GM12878 (cell line): ENCODE results near the gene RGS16. TPM values are rescaled to one million over a fixed set of nuclear protein-coding genes. Genes with fewer than 3 reads are reported as not detected.

Source experiments
- ATF2 ChIP-seq: IDR thresholded peaks from 2 replicates; pipeline ENCODE4 v1.6.1; 2012; ENCODE audit warnings: low read length, inconsistent platforms
- BACH1 ChIP-seq: fragments of 450-650 bp; IDR thresholded peaks from 2 replicates; pipeline ENCODE4 v1.6.1; 2017; ENCODE audit warnings: mild to moderate bottlenecking, borderline replicate concordance
- BCL11A ChIP-seq: IDR thresholded peaks from 2 replicates; pipeline ENCODE4 v1.6.1; 2011; ENCODE audit warnings: low read depth, low read length
- BRCA1 ChIP-seq: IDR thresholded peaks from 2 replicates; pipeline ENCODE4 v1.6.1; 2011; ENCODE audit warnings: low read depth, low read length, improper control_type of control experiment
- CHD1 ChIP-seq: IDR thresholded peaks from 2 replicates; pipeline ENCODE4 v1.6.1; 2012; ENCODE audit warnings: low read depth, low read length, improper control_type of control experiment
- E4F1 ChIP-seq: fragments of 450-650 bp; IDR thresholded peaks from 2 replicates; pipeline ENCODE4 v1.6.1; 2018; ENCODE audit warnings: borderline replicate concordance, mild to moderate bottlenecking; ENCODE audit not compliant: partially characterized antibody
- ELK1 ChIP-seq: IDR thresholded peaks from 2 replicates; pipeline ENCODE4 v1.6.1; 2012; ENCODE audit warnings: low read depth, low read length, improper control_type of control experiment
- EP300 ChIP-seq, 2 experiments: fragments of 150-350 bp in 1 of 2; IDR thresholded peaks; 2 replicates each; pipeline ENCODE4 v1.6.1; 2011 to 2012; ENCODE audit warnings: low read depth in 2 of 2, low read length in 2 of 2, borderline replicate concordance in 1 of 2, improper control_type of control experiment in 1 of 2, inconsistent platforms in 1 of 2; ENCODE audit not compliant: control insufficient read depth in 1 of 2
- ETV6 ChIP-seq, 2 experiments: fragments of 450-650 bp in 1 of 2; IDR thresholded peaks in 1 of 2; conservative IDR thresholded peaks in 1 of 2; 2 replicates each; pipeline ENCODE4 v1.6.1; 2014; ENCODE audit warnings: antibody characterized with exemption in 1 of 2, borderline replicate concordance in 1 of 2, low read depth in 1 of 2, mild to moderate bottlenecking in 1 of 2, moderate library complexity in 1 of 2
- FOXM1 ChIP-seq: IDR thresholded peaks from 2 replicates; pipeline ENCODE4 v1.6.1; 2012; ENCODE audit warnings: low read depth, mild to moderate bottlenecking, inconsistent platforms, low read length, moderate library complexity
- GATAD2B ChIP-seq: fragments of 450-650 bp; conservative IDR thresholded peaks from 2 replicates; pipeline ENCODE4 v1.6.1; 2017; ENCODE audit warnings: low read depth, mild to moderate bottlenecking, moderate library complexity
- MTA2 ChIP-seq: fragments of 450-650 bp; IDR thresholded peaks from 2 replicates; pipeline ENCODE4 v1.6.1; 2016; ENCODE audit warnings: low read depth, mild to moderate bottlenecking, moderate library complexity
- MXI1 ChIP-seq: fragments of 150-350 bp; IDR thresholded peaks from 2 replicates; pipeline ENCODE4 v1.6.1; 2011; ENCODE audit warnings: low read depth, mild to moderate bottlenecking, inconsistent platforms, low read length, improper control_type of control experiment
- NFIC ChIP-seq: IDR thresholded peaks from 2 replicates; pipeline ENCODE4 v1.6.1; 2012; ENCODE audit warnings: low read depth, mild to moderate bottlenecking, inconsistent platforms, low read length, moderate library complexity
- NKRF ChIP-seq: fragments of 450-650 bp; conservative IDR thresholded peaks from 2 replicates; pipeline ENCODE4 v1.6.1; 2017; ENCODE audit warnings: mild to moderate bottlenecking, moderate library complexity
- PKNOX1 ChIP-seq: fragments of 450-650 bp; IDR thresholded peaks from 2 replicates; pipeline ENCODE4 v1.6.1; 2016; ENCODE audit warnings: mild to moderate bottlenecking
- RCOR1 ChIP-seq: conservative IDR thresholded peaks from 2 replicates; pipeline ENCODE4 v1.6.1; 2012; ENCODE audit warnings: low read depth, low read length, improper control_type of control experiment
- RUNX3 ChIP-seq: IDR thresholded peaks from 2 replicates; pipeline ENCODE4 v1.6.1; 2012; ENCODE audit warnings: low read length, inconsistent platforms
- SPI1 ChIP-seq: IDR thresholded peaks from 2 replicates; pipeline ENCODE4 v1.6.1; 2011; ENCODE audit warnings: low read depth, mild to moderate bottlenecking, low read length, moderate library complexity, borderline replicate concordance; ENCODE audit not compliant: insufficient read depth
- TBL1XR1 ChIP-seq: IDR thresholded peaks from 2 replicates; pipeline ENCODE4 v1.6.1; 2012; ENCODE audit warnings: low read depth, low read length, improper control_type of control experiment
- ZNF274 ChIP-seq: IDR thresholded peaks from one replicate; pipeline ENCODE4 v1.8.0; 2011; ENCODE audit not compliant: insufficient read length, insufficient read depth
- polyA plus RNA-seq, 11 experiments: library from polyadenylated mRNA; depleted of rRNA in 4 of 11; unstranded in 6 of 11; stranded (reverse) in 5 of 11; fragments of >200 nt; fragmentation: Nextera tagmentation in 4 of 11; fragmentation: Illumina TruSeq in 1 of 11; extraction: Ambion mirVana in 4 of 11; extraction: Trizol in 1 of 11; gene quantifications; 1 replicate in 1 of 11; 2 replicates in 10 of 11; pipeline versions ENCODE4 v1.2.1 to v1.2.3, GENCODE V29; 2011 to 2016; ENCODE audit warnings: inconsistent platforms in 2 of 11, missing spikeins in 2 of 11, low read depth in 1 of 11
- total RNA-seq, 4 experiments: library from RNA; depleted of rRNA in 3 of 4; stranded (reverse); fragments of >200 nt in 3 of 4; fragmentation: Illumina TruSeq in 1 of 4; extraction: Trizol in 1 of 4; gene quantifications; 2 replicates each; pipeline versions ENCODE4 v1.2.1 to v1.2.3, GENCODE V29; 2013 to 2021

Gene RGS16
- total and polyA plus RNA-seq, 10 of the 15 experiments (the other 5 are each of a cell fraction or from before 2014, with no cell fraction given) = 16.4 to 58.2 (median 44.6) TPM

GRCh38 chr1:182614796-182615454 is 10.7 kb upstream of the RGS16 start (continued):
- TF ChIP-seq E4F1 (peak; percentile 41), ETV6 (conservative IDR thresholded peaks at IDR 0.05 in 1 of 2, IDR thresholded peaks at IDR 0.05 in 1 of 2; ENCODE audit: borderline replicate concordance in 1 of 2, low read depth in 1 of 2) (peak in 1 of 2 experiments; percentile 92; a peak in 2 of 4 replicates), TBL1XR1 (peak; percentile 32; the same call in 1 of the 2 replicates), PKNOX1 (no peak), ATF2 (no peak), GATAD2B (peak; percentile 84), RUNX3 (no peak), EP300 (IDR thresholded peaks at IDR 0.05; ENCODE audit: borderline replicate concordance in 1 of 2, control insufficient read depth in 1 of 2, low read depth in 2 of 2, low read length in 2 of 2) (peak in 1 of 2 experiments; percentile 54; a peak in 3 of 4 replicates), MTA2 (peak; percentile 42; the same call in 1 of the 2 replicates), ELK1 (no peak), BRCA1 (no peak), CHD1 (no peak), ZNF274 (no peak), RCOR1 (no peak), BACH1 (peak; percentile 79), MXI1 (no peak), FOXM1 (no peak), NFIC (no peak), SPI1 (no peak), BCL11A (peak; percentile 54; the same call in 1 of the 2 replicates), NKRF (no peak)
